Osteocyte (in vitro differentiated cells): ENCODE results near the gene PRKAR2B. TPM values are rescaled to one million over a fixed set of nuclear protein-coding genes. Genes with fewer than 3 reads are reported as not detected.
"Not testable (repeated sequence)": the region's sequence is repeated elsewhere in the genome, so short reads cannot be mapped to it uniquely, and the experiment has no call there.

Source experiments
- DNase-seq: peaks from one replicate; pipeline ENCODE4 v3.0.0; 2021; ENCODE audit warnings: mixed read lengths; ENCODE audit not compliant: unreplicated experiment; ENCODE audit errors: extremely low spot score
- H3K27ac Mint-ChIP-seq: one replicate; pipeline ENCODE4 v1.8.0; 2021; ENCODE audit warnings: mild to moderate bottlenecking, mixed read lengths; ENCODE audit not compliant: unreplicated experiment
- H3K27me3 Mint-ChIP-seq: one replicate; pipeline ENCODE4 v1.8.0; 2021; ENCODE audit warnings: mixed read lengths; ENCODE audit not compliant: unreplicated experiment
- H3K36me3 Mint-ChIP-seq: one replicate; pipeline ENCODE4 v1.8.0; 2021; ENCODE audit warnings: mixed read lengths; ENCODE audit not compliant: unreplicated experiment
- H3K4me1 Mint-ChIP-seq: one replicate; pipeline ENCODE4 v1.8.0; 2021; ENCODE audit warnings: mixed read lengths; ENCODE audit not compliant: unreplicated experiment
- H3K4me3 Mint-ChIP-seq: one replicate; pipeline ENCODE4 v1.8.0; 2021; ENCODE audit warnings: mild to moderate bottlenecking, moderate library complexity, mixed read lengths; ENCODE audit not compliant: unreplicated experiment
- H3K9me3 Mint-ChIP-seq: one replicate; pipeline ENCODE4 v1.8.0; 2021; ENCODE audit warnings: mixed read lengths; ENCODE audit not compliant: unreplicated experiment
- total RNA-seq: library from RNA; stranded (reverse); gene quantifications from 2 replicates; pipeline ENCODE4 v1.2.1, GENCODE V29; 2021
- TF ChIP-seq, protein P1 (sequence below): fragments of 200-600 bp; sonication (generic); IDR thresholded peaks from 2 replicates; pipeline ENCODE4 v1.5.0; 2021; ENCODE audit warnings: antibody characterized with exemption, mild to moderate bottlenecking, moderate library complexity

PRKAR2B gene
- total RNA-seq, 1 donor from 2014 or later, result 3.3 TPM

DNA sequence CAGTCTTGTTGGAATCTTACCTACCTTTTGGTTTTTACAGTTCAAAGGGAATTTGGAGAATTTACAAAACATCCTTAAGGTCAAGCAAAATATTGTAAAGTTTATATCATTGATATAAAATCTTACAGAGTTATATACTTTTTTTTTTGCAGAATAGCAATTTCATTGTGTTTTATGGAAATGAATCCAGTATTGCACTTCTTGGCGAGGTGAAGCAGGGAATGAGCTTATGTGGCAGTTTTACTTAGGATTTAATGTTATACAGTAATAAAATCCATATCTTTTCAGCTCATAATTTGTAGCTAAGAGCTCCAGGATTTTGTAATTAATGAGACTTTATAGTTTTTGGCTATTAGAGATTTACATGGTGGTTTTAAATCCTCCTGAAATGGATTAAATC lies 5.0 kb downstream of the PRKAR2B start:
- TF ChIP-seq, protein P1, sequence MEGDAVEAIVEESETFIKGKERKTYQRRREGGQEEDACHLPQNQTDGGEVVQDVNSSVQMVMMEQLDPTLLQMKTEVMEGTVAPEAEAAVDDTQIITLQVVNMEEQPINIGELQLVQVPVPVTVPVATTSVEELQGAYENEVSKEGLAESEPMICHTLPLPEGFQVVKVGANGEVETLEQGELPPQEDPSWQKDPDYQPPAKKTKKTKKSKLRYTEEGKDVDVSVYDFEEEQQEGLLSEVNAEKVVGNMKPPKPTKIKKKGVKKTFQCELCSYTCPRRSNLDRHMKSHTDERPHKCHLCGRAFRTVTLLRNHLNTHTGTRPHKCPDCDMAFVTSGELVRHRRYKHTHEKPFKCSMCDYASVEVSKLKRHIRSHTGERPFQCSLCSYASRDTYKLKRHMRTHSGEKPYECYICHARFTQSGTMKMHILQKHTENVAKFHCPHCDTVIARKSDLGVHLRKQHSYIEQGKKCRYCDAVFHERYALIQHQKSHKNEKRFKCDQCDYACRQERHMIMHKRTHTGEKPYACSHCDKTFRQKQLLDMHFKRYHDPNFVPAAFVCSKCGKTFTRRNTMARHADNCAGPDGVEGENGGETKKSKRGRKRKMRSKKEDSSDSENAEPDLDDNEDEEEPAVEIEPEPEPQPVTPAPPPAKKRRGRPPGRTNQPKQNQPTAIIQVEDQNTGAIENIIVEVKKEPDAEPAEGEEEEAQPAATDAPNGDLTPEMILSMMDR, result no peak
- no peaks in the 10 kb centered on the region for H3K36me3 Mint-ChIP-seq
- no peak for DNase-seq
- H3K4me1 Mint-ChIP-seq, result peaks cover 13% of the 10 kb centered on the region
- H3K27ac Mint-ChIP-seq, result no peak overlapping the region
- H3K27me3 Mint-ChIP-seq, result peaks cover 11% of the 10 kb centered on the region
- no peaks in the 10 kb centered on the region for H3K9me3 Mint-ChIP-seq
- no peak overlapping the region for H3K4me3 Mint-ChIP-seq

DNA sequence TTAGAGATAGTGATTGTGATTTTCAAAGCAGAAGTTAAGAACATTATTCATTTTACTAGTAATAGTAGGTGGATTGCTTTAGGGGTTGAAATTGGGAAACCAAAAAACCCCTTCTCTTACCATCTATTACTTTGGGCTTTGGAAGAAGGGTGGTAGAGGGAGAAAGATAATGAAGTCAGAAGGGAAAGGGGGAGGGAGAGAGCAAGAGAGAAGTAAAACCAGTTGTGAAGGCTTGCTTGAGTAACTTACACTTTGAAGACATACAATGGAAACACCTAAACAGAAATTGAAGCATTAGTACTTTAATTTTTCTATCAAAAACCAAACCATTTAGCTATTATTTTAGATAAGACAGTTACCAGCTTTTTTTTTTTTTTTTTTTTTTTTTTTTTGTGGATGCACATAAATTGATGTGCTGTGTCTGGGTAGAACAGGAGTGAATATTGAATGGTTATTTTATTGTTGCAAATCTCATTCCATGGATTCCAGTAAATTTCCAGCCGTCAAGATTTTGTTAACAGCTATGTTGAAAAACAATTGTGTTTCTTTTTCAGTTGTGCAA lies 5.5 kb downstream of the PRKAR2B start:
- Mint-ChIP-seq H3K27me3 (peaks cover 11% of the 10 kb centered on the region), H3K4me1 (peaks cover 13% of the 10 kb centered on the region), H3K36me3 (no peaks in the 10 kb centered on the region), H3K9me3 (no peaks in the 10 kb centered on the region), H3K4me3 (no peak overlapping the region), H3K27ac (no peak overlapping the region)
- DNase-seq, result no peak
- TF ChIP-seq, protein P1, result no peak

DNA sequence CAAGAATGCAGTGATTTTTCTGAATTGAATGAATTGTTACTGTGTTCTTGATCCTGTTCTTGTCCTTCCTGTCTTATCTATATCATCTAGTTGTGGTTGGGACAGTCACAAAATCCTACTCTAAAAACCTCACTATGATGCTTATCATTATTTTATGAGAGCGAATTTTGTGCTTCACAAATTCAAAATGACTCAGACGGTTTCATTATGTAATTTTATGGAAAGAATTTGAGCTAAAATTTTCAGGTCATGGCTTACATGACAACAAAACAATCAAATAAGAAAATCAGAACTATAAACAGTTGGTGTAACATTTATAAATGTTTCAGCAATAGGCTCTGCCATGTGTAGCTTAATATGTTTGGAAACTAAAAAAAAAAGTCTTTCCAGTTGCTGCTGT lies 6.9 kb downstream of the PRKAR2B start:
- Mint-ChIP-seq H3K36me3 (no peaks in the 10 kb centered on the region), H3K27ac (no peak overlapping the region), H3K9me3 (no peaks in the 10 kb centered on the region), H3K27me3 (peaks cover 6% of the 10 kb centered on the region), H3K4me1 (peaks cover under 1% of the 10 kb centered on the region), H3K4me3 (no peak overlapping the region)
- TF ChIP-seq, protein P1, result no peak
- no peak for DNase-seq

DNA sequence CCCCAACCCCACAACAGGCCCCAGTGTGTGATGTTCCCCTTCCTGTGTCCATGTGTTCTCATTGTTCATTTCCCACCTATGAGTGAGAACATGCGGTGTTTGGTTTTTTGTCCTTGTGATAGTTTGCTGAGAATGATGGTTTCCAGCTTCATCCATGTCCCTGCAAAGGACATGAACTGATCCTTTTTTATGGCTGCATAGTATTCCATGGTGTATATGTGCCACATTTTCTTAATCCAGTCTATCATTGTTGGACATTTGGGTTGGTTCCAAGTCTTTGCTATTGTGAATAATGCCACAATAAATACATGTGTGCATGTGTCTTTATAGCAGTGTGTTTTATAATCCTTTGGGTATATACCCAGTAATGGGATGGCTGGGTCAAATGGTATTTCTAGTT lies 10.5 kb downstream of the PRKAR2B start:
- not testable (repeated sequence) for H3K27ac Mint-ChIP-seq, H3K4me3 Mint-ChIP-seq, H3K36me3 Mint-ChIP-seq, H3K9me3 Mint-ChIP-seq, H3K27me3 Mint-ChIP-seq, H3K4me1 Mint-ChIP-seq, DNase-seq

GRCh38 chr7:107056058-107056457 lies 11.6 kb downstream of the PRKAR2B start:
- H3K4me1 Mint-ChIP-seq, H3K27ac Mint-ChIP-seq, H3K4me3 Mint-ChIP-seq, H3K27me3 Mint-ChIP-seq, H3K9me3 Mint-ChIP-seq, DNase-seq, H3K36me3 Mint-ChIP-seq: not testable (repeated sequence)

- Mint-ChIP-seq H3K36me3 (no peaks in the 10 kb centered on the region), H3K4me1 (no peaks in the 10 kb centered on the region), H3K4me3 (no peak overlapping the region), H3K27ac (no peak overlapping the region), H3K27me3 (peaks cover 5% of the 10 kb centered on the region), H3K9me3 (no peaks in the 10 kb centered on the region)
- TF ChIP-seq, protein P1, result no peak
- DNase-seq, result no peak
Observed at GRCh38 chr7:107056728-107057473, 12.4 kb downstream of the PRKAR2B start.
